Esophagus squamous epithelium (tissue), 4 donors: ENCODE results near the gene FRG2B.
"Not testable (repeated sequence)": the region's sequence is repeated elsewhere in the genome, so short reads cannot be mapped to it uniquely, and the experiment has no call there.

ENCODE experiments used
- POLR2A ChIP-seq, 4 donors: fragments of 450-650 bp; IDR thresholded peaks; one replicate each; pipeline ENCODE4 v1.6.1; 2017; ENCODE audit warnings: antibody characterized with exemption in 4 of 4, mild to moderate bottlenecking in 4 of 4, moderate library complexity in 3 of 4
- TF ChIP-seq, protein P1 (sequence below), 6 experiments: fragments of 450-650 bp in 4 of 6; fragments of 200-600 bp in 2 of 6; sonication (generic) in 2 of 6; IDR thresholded peaks; one replicate each; pipeline ENCODE4 v1.5.1; 2016 to 2019; ENCODE audit warnings: antibody characterized with exemption in 6 of 6, mild to moderate bottlenecking in 4 of 6, moderate library complexity in 4 of 6

- TF ChIP-seq, protein P1, sequence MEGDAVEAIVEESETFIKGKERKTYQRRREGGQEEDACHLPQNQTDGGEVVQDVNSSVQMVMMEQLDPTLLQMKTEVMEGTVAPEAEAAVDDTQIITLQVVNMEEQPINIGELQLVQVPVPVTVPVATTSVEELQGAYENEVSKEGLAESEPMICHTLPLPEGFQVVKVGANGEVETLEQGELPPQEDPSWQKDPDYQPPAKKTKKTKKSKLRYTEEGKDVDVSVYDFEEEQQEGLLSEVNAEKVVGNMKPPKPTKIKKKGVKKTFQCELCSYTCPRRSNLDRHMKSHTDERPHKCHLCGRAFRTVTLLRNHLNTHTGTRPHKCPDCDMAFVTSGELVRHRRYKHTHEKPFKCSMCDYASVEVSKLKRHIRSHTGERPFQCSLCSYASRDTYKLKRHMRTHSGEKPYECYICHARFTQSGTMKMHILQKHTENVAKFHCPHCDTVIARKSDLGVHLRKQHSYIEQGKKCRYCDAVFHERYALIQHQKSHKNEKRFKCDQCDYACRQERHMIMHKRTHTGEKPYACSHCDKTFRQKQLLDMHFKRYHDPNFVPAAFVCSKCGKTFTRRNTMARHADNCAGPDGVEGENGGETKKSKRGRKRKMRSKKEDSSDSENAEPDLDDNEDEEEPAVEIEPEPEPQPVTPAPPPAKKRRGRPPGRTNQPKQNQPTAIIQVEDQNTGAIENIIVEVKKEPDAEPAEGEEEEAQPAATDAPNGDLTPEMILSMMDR (IDR thresholded peaks at IDR 0.05) = not testable (repeated sequence)
- not testable (repeated sequence) for TF ChIP-seq POLR2A (IDR thresholded peaks at IDR 0.05)
These were observed 30.7 kb upstream of the FRG2B start for GRCh38 chr10:133657276-133657675.
